GM23338 (cell line): Measurements from ENCODE around the gene L3MBTL2.

Source experiments
- CREB1 ChIP-seq: fragments of 250-450 bp; sonication (Bioruptor Pico); IDR thresholded peaks from 2 replicates; pipeline ENCODE4 v1.5.0; 2020; ENCODE audit warnings: low read depth, mild to moderate bottlenecking, moderate library complexity
- EZH2 ChIP-seq: fragments of 200-600 bp; sonication (generic); IDR thresholded peaks from one replicate; pipeline ENCODE4 v1.8.0; 2017; ENCODE audit warnings: antibody characterized with exemption, mild to moderate bottlenecking, low read depth; ENCODE audit not compliant: unreplicated experiment
- EZH2phosphoT487 ChIP-seq: fragments of 200-600 bp; sonication (generic); IDR thresholded peaks from one replicate; pipeline ENCODE4 v1.8.1; 2018; ENCODE audit warnings: antibody characterized with exemption; ENCODE audit not compliant: unreplicated experiment
- JUNB ChIP-seq: IDR thresholded peaks from one replicate; pipeline ENCODE4 v1.6.1; 2016; ENCODE audit warnings: antibody characterized with exemption; ENCODE audit not compliant: unreplicated experiment
- POLR2AphosphoS5 ChIP-seq: IDR thresholded peaks from 2 replicates; pipeline ENCODE4 v1.6.1; 2016; ENCODE audit warnings: antibody characterized with exemption, low read depth
- STAT1 ChIP-seq: IDR thresholded peaks from one replicate; pipeline ENCODE4 v1.6.1; 2016; ENCODE audit warnings: antibody characterized with exemption; ENCODE audit not compliant: unreplicated experiment
- TF ChIP-seq, protein P1 (sequence below), 2 experiments: fragments of 200-600 bp in 1 of 2; sonication (generic) in 1 of 2; conservative IDR thresholded peaks; 2 replicates each; pipeline versions ENCODE4 v1.5.1 to v1.6.1; 2016 to 2017; ENCODE audit warnings: antibody characterized with exemption in 2 of 2, low read depth in 2 of 2, mild to moderate bottlenecking in 2 of 2, moderate library complexity in 1 of 2
- TF ChIP-seq, protein P2 (sequence below): IDR thresholded peaks from 2 replicates; pipeline ENCODE4 v1.6.1; 2016; ENCODE audit warnings: antibody characterized with exemption
- TF ChIP-seq, protein P3 (sequence below): IDR thresholded peaks from one replicate; pipeline ENCODE4 v1.6.1; 2018; ENCODE audit warnings: antibody characterized with exemption; ENCODE audit not compliant: unreplicated experiment

DNA sequence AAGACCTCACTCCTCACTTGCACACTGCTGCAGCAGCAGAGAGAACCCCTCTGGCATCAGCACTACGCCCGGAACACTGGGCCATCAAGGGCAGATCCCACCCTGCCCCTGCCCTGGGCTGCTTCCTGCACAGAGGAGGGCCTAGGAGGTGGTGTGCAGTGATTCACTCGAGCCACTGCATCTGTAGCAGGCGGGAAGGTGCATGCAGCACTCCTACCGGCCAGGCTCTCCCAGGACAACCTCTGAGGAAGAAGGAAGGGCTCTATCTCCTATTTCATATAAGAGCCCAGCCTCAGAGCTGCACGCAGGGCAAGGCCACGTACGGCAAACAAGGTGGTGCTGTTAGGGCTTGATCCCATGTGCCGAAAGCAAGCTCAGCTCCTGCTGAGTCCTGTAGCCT, 66.7 kb downstream of the L3MBTL2 start:
- TF ChIP-seq, protein P1, sequence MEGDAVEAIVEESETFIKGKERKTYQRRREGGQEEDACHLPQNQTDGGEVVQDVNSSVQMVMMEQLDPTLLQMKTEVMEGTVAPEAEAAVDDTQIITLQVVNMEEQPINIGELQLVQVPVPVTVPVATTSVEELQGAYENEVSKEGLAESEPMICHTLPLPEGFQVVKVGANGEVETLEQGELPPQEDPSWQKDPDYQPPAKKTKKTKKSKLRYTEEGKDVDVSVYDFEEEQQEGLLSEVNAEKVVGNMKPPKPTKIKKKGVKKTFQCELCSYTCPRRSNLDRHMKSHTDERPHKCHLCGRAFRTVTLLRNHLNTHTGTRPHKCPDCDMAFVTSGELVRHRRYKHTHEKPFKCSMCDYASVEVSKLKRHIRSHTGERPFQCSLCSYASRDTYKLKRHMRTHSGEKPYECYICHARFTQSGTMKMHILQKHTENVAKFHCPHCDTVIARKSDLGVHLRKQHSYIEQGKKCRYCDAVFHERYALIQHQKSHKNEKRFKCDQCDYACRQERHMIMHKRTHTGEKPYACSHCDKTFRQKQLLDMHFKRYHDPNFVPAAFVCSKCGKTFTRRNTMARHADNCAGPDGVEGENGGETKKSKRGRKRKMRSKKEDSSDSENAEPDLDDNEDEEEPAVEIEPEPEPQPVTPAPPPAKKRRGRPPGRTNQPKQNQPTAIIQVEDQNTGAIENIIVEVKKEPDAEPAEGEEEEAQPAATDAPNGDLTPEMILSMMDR (conservative IDR thresholded peaks at IDR 0.05; ENCODE audit: low read depth in 2 of 2), result no peak
- TF ChIP-seq EZH2, result no peak
- no peak for TF ChIP-seq POLR2AphosphoS5
- TF ChIP-seq, protein P2, sequence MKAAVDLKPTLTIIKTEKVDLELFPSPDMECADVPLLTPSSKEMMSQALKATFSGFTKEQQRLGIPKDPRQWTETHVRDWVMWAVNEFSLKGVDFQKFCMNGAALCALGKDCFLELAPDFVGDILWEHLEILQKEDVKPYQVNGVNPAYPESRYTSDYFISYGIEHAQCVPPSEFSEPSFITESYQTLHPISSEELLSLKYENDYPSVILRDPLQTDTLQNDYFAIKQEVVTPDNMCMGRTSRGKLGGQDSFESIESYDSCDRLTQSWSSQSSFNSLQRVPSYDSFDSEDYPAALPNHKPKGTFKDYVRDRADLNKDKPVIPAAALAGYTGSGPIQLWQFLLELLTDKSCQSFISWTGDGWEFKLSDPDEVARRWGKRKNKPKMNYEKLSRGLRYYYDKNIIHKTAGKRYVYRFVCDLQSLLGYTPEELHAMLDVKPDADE, result no peak
- no peak for TF ChIP-seq EZH2phosphoT487
- TF ChIP-seq, protein P3, sequence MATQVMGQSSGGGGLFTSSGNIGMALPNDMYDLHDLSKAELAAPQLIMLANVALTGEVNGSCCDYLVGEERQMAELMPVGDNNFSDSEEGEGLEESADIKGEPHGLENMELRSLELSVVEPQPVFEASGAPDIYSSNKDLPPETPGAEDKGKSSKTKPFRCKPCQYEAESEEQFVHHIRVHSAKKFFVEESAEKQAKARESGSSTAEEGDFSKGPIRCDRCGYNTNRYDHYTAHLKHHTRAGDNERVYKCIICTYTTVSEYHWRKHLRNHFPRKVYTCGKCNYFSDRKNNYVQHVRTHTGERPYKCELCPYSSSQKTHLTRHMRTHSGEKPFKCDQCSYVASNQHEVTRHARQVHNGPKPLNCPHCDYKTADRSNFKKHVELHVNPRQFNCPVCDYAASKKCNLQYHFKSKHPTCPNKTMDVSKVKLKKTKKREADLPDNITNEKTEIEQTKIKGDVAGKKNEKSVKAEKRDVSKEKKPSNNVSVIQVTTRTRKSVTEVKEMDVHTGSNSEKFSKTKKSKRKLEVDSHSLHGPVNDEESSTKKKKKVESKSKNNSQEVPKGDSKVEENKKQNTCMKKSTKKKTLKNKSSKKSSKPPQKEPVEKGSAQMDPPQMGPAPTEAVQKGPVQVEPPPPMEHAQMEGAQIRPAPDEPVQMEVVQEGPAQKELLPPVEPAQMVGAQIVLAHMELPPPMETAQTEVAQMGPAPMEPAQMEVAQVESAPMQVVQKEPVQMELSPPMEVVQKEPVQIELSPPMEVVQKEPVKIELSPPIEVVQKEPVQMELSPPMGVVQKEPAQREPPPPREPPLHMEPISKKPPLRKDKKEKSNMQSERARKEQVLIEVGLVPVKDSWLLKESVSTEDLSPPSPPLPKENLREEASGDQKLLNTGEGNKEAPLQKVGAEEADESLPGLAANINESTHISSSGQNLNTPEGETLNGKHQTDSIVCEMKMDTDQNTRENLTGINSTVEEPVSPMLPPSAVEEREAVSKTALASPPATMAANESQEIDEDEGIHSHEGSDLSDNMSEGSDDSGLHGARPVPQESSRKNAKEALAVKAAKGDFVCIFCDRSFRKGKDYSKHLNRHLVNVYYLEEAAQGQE, result no peak
- no peak for TF ChIP-seq CREB1
- no peak for TF ChIP-seq JUNB
- no peak for TF ChIP-seq STAT1
